ENCODE results near the gene TMEM204. TPM values are rescaled to one million over a fixed set of nuclear protein-coding genes. Genes with fewer than 3 reads are reported as not detected.

Gene TMEM204
- total RNA-seq, 4 donors from 2014 or later = 21.4 to 141 (median 41.7) TPM

GRCh38 chr16:1511662-1512569 is 21.6 kb upstream of the TMEM204 start:
- ATAC-seq (ENCODE audit: low FRiP score) (no peak), DNase-seq (ENCODE audit: low spot score) (no peak)
- no peak for TF ChIP-seq CTCF (IDR thresholded peaks at IDR 0.05)

- DNase-seq (ENCODE audit: low spot score) (no peak), ATAC-seq (ENCODE audit: low FRiP score) (no peak)
- TF ChIP-seq CTCF (IDR thresholded peaks at IDR 0.05) = no peak
Observed at GRCh38 chr16:1512774-1513173, 20.7 kb upstream of the TMEM204 start.

GRCh38 chr16:1514507-1514906 is 19.0 kb upstream of the TMEM204 start:
- no peak for TF ChIP-seq CTCF (IDR thresholded peaks at IDR 0.05)
- ATAC-seq (ENCODE audit: low FRiP score) = no peak
- DNase-seq (ENCODE audit: low spot score) = no peak

GRCh38 chr16:1518626-1519135 is 14.8 kb upstream of the TMEM204 start:
- TF ChIP-seq CTCF (IDR thresholded peaks at IDR 0.05) = no peak
- ATAC-seq (ENCODE audit: low FRiP score) = no peak

GRCh38 chr16:1519831-1520230 is 13.6 kb upstream of the TMEM204 start:
- TF ChIP-seq CTCF (IDR thresholded peaks at IDR 0.05) = no peak
- ATAC-seq (ENCODE audit: low FRiP score) (no peak), DNase-seq (ENCODE audit: low spot score) (no peak)

More at GRCh38 chr16:1518626-1519135, 14.8 kb upstream of the TMEM204 start:
- DNase-seq (ENCODE audit: low spot score) = no peak

GRCh38 chr16:1520461-1520860 is 13.0 kb upstream of the TMEM204 start:
- DNase-seq (ENCODE audit: low spot score) (no peak), ATAC-seq (ENCODE audit: low FRiP score) (no peak)
- no peak for TF ChIP-seq CTCF (IDR thresholded peaks at IDR 0.05)
